ENCODE results near the gene NUDT2. TPM values are rescaled to one million over a fixed set of nuclear protein-coding genes. Genes with fewer than 3 reads are reported as not detected.
"Not testable (repeated sequence)": the region's sequence is repeated elsewhere in the genome, so short reads cannot be mapped to it uniquely, and the experiment has no call there.

The NUDT2 gene
- total RNA-seq, 2 experiments from 2014 or later, result 4.5 to 7.2 TPM

GRCh38 chr9:34349324-34349723 is 20.0 kb downstream of the NUDT2 start:
- CTCF ChIA-PET, result no interaction called here
- H3K27ac ChIP-seq (ENCODE audit: low read depth in 1 of 2, low read length in 2 of 2), result no peak overlapping the region
- Mint-ChIP-seq H3K4me3 (no peak overlapping the region), H3K27me3 (no peaks in the 10 kb centered on the region), H3K9me3 (no peaks in the 10 kb centered on the region), H3K36me3 (ENCODE audit: low read depth) (peaks cover 22% of the 10 kb centered on the region), H3K4me1 (ENCODE audit: low read depth) (no peaks in the 10 kb centered on the region), H3K27ac (no peak overlapping the region)
- intact Hi-C loops (cut with DNase I, micrococcal nuclease), result no loop called here
- H3K27me3 ChIP-seq (ENCODE audit: control insufficient read depth in 1 of 2, insufficient read depth in 2 of 2, low read length in 2 of 2), result no peaks in the 10 kb centered on the region
- no peaks in the 10 kb centered on the region for H3K36me3 ChIP-seq (ENCODE audit: insufficient read depth, low read length)
- H3K9me3 ChIP-seq (ENCODE audit: control insufficient read depth in 1 of 2, insufficient read depth in 1 of 2, low read length in 2 of 2), result no peaks in the 10 kb centered on the region
- TF ChIP-seq CTCF (IDR thresholded peaks at IDR 0.05), result no peak
- H3K4me1 ChIP-seq (ENCODE audit: insufficient read depth, low read length), result no peaks in the 10 kb centered on the region
- POLR2A ChIA-PET, result no interaction called here
- DNase-seq (no peak), ATAC-seq (ENCODE audit: poor library complexity) (no peak)
- H3K4me3 ChIP-seq (ENCODE audit: low read length), result no peak overlapping the region

GRCh38 chr9:34352122-34352652 is 22.8 kb downstream of the NUDT2 start:
- H3K9me3 Mint-ChIP-seq; ATAC-seq (ENCODE audit: poor library complexity); H3K4me3 Mint-ChIP-seq; H3K9me3 ChIP-seq (ENCODE audit: control insufficient read depth in 1 of 2, insufficient read depth in 1 of 2, low read length in 2 of 2); DNase-seq; H3K4me1 ChIP-seq (ENCODE audit: insufficient read depth, low read length); H3K4me1 Mint-ChIP-seq (ENCODE audit: low read depth); H3K27ac ChIP-seq (ENCODE audit: low read depth in 1 of 2, low read length in 2 of 2); H3K36me3 ChIP-seq (ENCODE audit: insufficient read depth, low read length); POLR2A ChIA-PET; H3K27ac Mint-ChIP-seq; CTCF ChIA-PET; H3K27me3 ChIP-seq (ENCODE audit: control insufficient read depth in 1 of 2, insufficient read depth in 2 of 2, low read length in 2 of 2); H3K4me3 ChIP-seq (ENCODE audit: low read length); intact Hi-C loops (cut with DNase I, micrococcal nuclease); H3K27me3 Mint-ChIP-seq: not testable (repeated sequence)
- peaks cover 36% of the 10 kb centered on the region for H3K36me3 Mint-ChIP-seq (ENCODE audit: low read depth)

- H3K27me3 ChIP-seq (ENCODE audit: control insufficient read depth in 1 of 2, insufficient read depth in 2 of 2, low read length in 2 of 2); DNase-seq; H3K27me3 Mint-ChIP-seq; H3K4me3 ChIP-seq (ENCODE audit: low read length); POLR2A ChIA-PET; H3K4me1 Mint-ChIP-seq (ENCODE audit: low read depth); H3K4me1 ChIP-seq (ENCODE audit: insufficient read depth, low read length); H3K4me3 Mint-ChIP-seq; intact Hi-C loops (cut with DNase I, micrococcal nuclease); H3K36me3 ChIP-seq (ENCODE audit: insufficient read depth, low read length); H3K9me3 Mint-ChIP-seq; H3K27ac ChIP-seq (ENCODE audit: low read depth in 1 of 2, low read length in 2 of 2); ATAC-seq (ENCODE audit: poor library complexity); H3K27ac Mint-ChIP-seq; CTCF ChIA-PET; H3K9me3 ChIP-seq (ENCODE audit: control insufficient read depth in 1 of 2, insufficient read depth in 1 of 2, low read length in 2 of 2): not testable (repeated sequence)
- H3K36me3 Mint-ChIP-seq (ENCODE audit: low read depth), result peaks cover 38% of the 10 kb centered on the region
These were observed 23.6 kb downstream of the NUDT2 start for GRCh38 chr9:34352957-34353356.

- Histone ChIP-seq H3K27me3 (ENCODE audit: control insufficient read depth in 1 of 2, insufficient read depth in 2 of 2, low read length in 2 of 2) (no peaks in the 10 kb centered on the region), H3K4me3 (ENCODE audit: low read length) (no peak overlapping the region), H3K36me3 (ENCODE audit: insufficient read depth, low read length) (no peaks in the 10 kb centered on the region), H3K27ac (ENCODE audit: low read depth in 1 of 2, low read length in 2 of 2) (no peak overlapping the region), H3K9me3 (ENCODE audit: control insufficient read depth in 1 of 2, insufficient read depth in 1 of 2, low read length in 2 of 2) (no peaks in the 10 kb centered on the region), H3K4me1 (ENCODE audit: insufficient read depth, low read length) (peaks cover 14% of the 10 kb centered on the region)
- H3K4me3 Mint-ChIP-seq, result no peak overlapping the region
- ChIA-PET CTCF (interaction anchor here (0.9 kb wide), 1 partner anchor 17 kb away, joined by 3 read pairs; no protein-coding TSS in a partner anchor), POLR2A (interaction anchor here (2.0 kb wide), 1 partner anchor 14 kb away, joined by 10 read pairs; the partner anchor contains the start of gene MYORG)
- no peaks in the 10 kb centered on the region for H3K27me3 Mint-ChIP-seq
- intact Hi-C loops (cut with DNase I, micrococcal nuclease), result no loop called here
- H3K4me1 Mint-ChIP-seq (ENCODE audit: low read depth), result peaks cover 20% of the 10 kb centered on the region
- ATAC-seq (ENCODE audit: poor library complexity) (no peak), DNase-seq (no peak)
- TF ChIP-seq CTCF (IDR thresholded peaks at IDR 0.05), result no peak
- H3K36me3 Mint-ChIP-seq (ENCODE audit: low read depth), result peaks cover 19% of the 10 kb centered on the region
- no peak overlapping the region for H3K27ac Mint-ChIP-seq
- no peaks in the 10 kb centered on the region for H3K9me3 Mint-ChIP-seq
These were observed 33.3 kb downstream of the NUDT2 start for GRCh38 chr9:34362614-34363214.
